Cardiac fibroblast (primary cell): ENCODE data around the gene GRM5.

Source experiments
- DNase-seq, 2 donors: peaks; one replicate each; pipeline versions ENCODE4 v3.0.0 to v3.0.0-alpha.2; 2010; ENCODE audit warnings: low read depth in 2 of 2
- H3K4me3 ChIP-seq, 2 donors: replicated peaks in 1 of 2; 1 replicate in 1 of 2; 2 replicates in 1 of 2; pipeline ENCODE4 v1.5.1; 2011; ENCODE audit warnings: low read depth in 2 of 2, low read length in 2 of 2, mild to moderate bottlenecking in 2 of 2, moderate library complexity in 1 of 2
- CTCF ChIP-seq: IDR thresholded peaks from one replicate; pipeline ENCODE4 v1.5.1; 2011; ENCODE audit warnings: low read depth, mild to moderate bottlenecking, low read length, inconsistent platforms

GRM5 gene

GRCh38 chr11:88484873-88485621 lies 580.7 kb downstream of the GRM5 start:
- no peak overlapping the region for H3K4me3 ChIP-seq
- peak; percentile 82 for TF ChIP-seq CTCF
- peak; percentile 41 to 68 for DNase-seq

GRCh38 chr11:88482871-88483301 lies 582.9 kb downstream of the GRM5 start:
- peak; percentile 29 to 77 for DNase-seq
- TF ChIP-seq CTCF, result no peak
- no peak overlapping the region for H3K4me3 ChIP-seq

- no peak for TF ChIP-seq CTCF
- peak; percentile 93 to 97 for DNase-seq
- no peak overlapping the region for H3K4me3 ChIP-seq
Measured at GRCh38 chr11:88480223-88480622, 585.6 kb downstream of the GRM5 start.

GRCh38 chr11:88478136-88478815 lies 587.5 kb downstream of the GRM5 start:
- DNase-seq, result no peak
- no peak overlapping the region for H3K4me3 ChIP-seq
- no peak for TF ChIP-seq CTCF

GRCh38 chr11:88475991-88476418 lies 589.8 kb downstream of the GRM5 start:
- no peak for TF ChIP-seq CTCF
- H3K4me3 ChIP-seq, result no peak overlapping the region
- DNase-seq, result peak; percentile 26 to 49

GRCh38 chr11:88474655-88475054 lies 591.1 kb downstream of the GRM5 start:
- no peak for TF ChIP-seq CTCF

More at GRCh38 chr11:88474655-88475054, 591.1 kb downstream of the GRM5 start:
- no peak for DNase-seq
- no peak overlapping the region for H3K4me3 ChIP-seq
